Vagina (tissue), 2 donors: ENCODE results near the gene PALM2AKAP2.

Experiments
- POLR2AphosphoS5 ChIP-seq, 2 donors: sonication (generic); formaldehyde crosslinking; IDR thresholded peaks; one replicate each; pipeline ENCODE4 v1.9.0; 2017; ENCODE audit warnings: antibody characterized with exemption in 2 of 2, mild to moderate bottlenecking in 2 of 2, low read depth in 1 of 2; ENCODE audit not compliant: insufficient read depth in 1 of 2
- TF ChIP-seq, protein P1 (sequence below), 3 experiments: fragments of 450-650 bp in 2 of 3; fragments of 200-600 bp in 1 of 3; sonication (generic) in 1 of 3; IDR thresholded peaks; one replicate each; pipeline ENCODE4 v1.5.1; 2017 to 2019; ENCODE audit warnings: antibody characterized with exemption in 3 of 3, mild to moderate bottlenecking in 2 of 3, moderate library complexity in 2 of 3

DNA sequence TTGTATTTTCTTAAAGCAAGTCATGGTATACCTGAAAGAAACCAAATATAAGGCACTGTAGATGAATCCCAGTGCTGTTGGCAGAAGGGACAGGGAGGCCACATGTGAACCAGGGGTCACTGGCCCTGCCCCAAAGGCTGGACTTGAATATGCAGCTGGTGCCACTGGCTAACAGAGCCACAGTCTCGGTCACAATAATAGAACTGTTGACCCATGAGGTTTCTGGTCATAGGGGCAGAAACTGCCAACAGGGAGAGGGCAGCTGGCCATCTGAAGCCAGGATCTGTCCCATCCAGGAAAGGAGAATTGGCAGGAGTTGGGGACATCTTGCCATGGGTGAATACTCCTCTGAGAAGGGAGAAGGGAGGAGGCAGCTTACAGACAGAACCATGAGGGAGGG, 31.9 kb downstream of the PALM2AKAP2 start:
- TF ChIP-seq, protein P1, sequence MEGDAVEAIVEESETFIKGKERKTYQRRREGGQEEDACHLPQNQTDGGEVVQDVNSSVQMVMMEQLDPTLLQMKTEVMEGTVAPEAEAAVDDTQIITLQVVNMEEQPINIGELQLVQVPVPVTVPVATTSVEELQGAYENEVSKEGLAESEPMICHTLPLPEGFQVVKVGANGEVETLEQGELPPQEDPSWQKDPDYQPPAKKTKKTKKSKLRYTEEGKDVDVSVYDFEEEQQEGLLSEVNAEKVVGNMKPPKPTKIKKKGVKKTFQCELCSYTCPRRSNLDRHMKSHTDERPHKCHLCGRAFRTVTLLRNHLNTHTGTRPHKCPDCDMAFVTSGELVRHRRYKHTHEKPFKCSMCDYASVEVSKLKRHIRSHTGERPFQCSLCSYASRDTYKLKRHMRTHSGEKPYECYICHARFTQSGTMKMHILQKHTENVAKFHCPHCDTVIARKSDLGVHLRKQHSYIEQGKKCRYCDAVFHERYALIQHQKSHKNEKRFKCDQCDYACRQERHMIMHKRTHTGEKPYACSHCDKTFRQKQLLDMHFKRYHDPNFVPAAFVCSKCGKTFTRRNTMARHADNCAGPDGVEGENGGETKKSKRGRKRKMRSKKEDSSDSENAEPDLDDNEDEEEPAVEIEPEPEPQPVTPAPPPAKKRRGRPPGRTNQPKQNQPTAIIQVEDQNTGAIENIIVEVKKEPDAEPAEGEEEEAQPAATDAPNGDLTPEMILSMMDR (IDR thresholded peaks at IDR 0.05): no peak
- no peak for TF ChIP-seq POLR2AphosphoS5 (IDR thresholded peaks at IDR 0.05; ENCODE audit: insufficient read depth in 1 of 2, low read depth in 1 of 2)
